GM19397 (cell line): ENCODE measurements around the gene EEF1AKMT2.
A peak's percentile ranks its signal among the peaks of the same experiment; 100 is the strongest.
"Not testable (repeated sequence)": the region's sequence is repeated elsewhere in the genome, so short reads cannot be mapped to it uniquely, and the experiment has no call there.

Source experiments
- ATAC-seq: cut with Tn5 transposase; IDR thresholded peaks from one replicate; pipeline ENCODE4 v1.9.1; 2021; ENCODE audit warnings: mild to moderate bottlenecking, moderate library complexity; ENCODE audit not compliant: unreplicated experiment

Gene EEF1AKMT2

DNA sequence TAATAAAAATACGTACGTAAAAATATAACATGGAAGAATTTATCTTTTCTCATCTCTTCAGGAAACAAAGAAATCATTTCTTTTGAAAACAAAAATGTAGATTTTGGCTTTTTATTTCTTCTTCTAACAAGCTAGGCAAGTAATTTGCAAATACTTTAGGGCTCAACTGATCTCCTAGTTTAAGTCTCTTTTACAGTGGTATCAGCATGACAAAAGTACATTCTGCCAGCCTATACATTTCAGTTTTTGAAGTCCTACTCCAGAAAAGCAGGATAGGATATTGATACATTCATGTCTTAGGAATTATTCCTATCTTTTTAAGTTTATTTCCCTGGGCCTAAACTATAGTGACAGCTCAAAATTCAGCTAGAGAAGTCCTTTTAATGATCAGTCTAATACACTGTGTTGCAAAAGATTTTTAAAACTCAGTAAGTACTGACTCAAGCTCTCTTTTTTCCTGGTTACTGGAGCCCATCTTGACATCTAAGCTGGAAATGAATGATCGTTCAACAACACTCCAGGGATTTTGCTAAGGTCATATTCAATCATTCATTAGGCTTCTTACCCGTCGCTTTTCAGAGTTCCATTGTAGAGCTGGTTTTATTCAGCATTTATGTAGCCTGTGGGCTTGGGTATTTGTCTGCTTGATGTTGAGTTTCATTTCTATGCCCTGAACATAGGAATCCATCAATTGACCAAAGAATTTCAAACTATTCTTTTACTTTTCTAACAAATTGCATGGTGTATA is 35.4 kb downstream of the EEF1AKMT2 start:
- ATAC-seq, result no peak

DNA sequence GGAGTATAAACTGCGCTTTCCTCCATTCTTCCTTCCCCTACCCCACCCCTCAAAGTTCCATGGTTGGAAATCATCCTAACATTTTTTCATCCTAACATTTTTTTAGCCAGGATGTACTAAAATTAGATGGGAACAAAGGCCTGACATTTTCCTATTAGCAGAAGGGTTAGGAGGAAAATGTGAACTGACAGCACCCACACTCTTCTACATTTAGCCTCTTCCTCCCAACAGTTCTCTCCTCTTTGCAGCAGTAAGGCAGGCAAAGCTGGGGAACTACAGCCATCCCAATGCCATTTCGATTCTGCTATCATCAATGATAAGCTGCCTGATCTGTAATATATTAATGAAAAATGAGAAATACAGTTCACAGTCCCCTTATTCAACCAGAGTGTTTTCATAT is 36.1 kb downstream of the EEF1AKMT2 start:
- ATAC-seq, result no peak

DNA sequence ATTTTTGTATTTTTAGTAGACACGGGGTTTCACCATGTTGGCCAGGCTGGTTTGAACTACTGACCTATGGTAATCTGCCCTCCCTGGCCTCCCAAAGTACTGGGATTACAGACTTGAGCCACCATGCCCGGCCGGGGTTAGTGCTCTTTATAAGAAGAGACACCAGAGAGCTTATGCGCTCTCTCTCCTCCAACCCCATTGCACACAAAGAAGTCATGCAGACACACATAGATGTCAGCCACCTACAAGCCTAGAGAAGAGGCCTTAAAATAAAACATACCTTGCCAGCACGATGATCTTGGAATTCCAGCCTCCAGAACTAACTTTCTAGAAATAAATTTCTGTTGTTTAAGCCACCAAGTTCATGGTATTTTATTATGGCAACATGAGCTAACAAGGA is 37.5 kb downstream of the EEF1AKMT2 start:
- no peak for ATAC-seq

GRCh38 chr10:124748953-124749645 is 42.6 kb downstream of the EEF1AKMT2 start:
- ATAC-seq, result no peak

DNA sequence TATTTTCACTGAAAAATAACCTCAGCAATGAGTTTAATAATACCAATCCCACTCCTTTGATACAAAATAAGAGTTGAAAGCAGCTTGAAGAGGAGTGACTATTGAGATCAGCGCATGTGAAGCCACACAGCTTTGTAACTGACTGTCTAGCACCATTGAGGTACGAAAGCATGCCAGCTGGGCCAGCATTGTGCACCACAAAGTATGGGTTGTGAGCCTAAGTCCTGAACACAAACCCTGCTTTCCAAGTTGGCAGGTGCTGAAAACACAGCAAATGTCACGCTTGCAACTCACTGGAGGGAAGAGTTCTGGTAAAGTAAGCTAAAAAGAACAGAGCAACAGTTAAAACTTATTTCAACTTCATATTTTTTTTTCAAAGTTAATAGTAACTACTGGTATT is 43.5 kb downstream of the EEF1AKMT2 start:
- ATAC-seq, result no peak

GRCh38 chr10:124747745-124748144 is 43.9 kb downstream of the EEF1AKMT2 start:
- ATAC-seq, result no peak

DNA sequence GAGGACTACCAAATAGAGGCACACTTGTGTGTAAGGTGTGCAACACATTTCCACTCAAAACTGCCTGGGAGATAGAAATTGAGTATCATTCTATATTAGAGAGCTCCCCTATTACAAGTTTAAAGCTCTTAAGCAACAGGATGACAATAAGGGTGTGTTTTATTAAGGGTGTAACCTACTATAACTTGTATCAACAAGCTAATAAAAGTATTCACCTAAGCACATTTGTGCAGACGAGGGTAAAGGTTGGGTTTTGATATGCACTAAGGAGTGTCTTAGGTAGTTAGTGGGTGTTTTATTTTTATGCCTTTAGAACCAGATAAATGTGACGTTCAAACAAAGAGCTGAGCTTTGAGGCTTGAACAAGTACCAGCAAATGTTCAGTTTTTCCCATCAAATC is 44.7 kb downstream of the EEF1AKMT2 start:
- ATAC-seq, result no peak

DNA sequence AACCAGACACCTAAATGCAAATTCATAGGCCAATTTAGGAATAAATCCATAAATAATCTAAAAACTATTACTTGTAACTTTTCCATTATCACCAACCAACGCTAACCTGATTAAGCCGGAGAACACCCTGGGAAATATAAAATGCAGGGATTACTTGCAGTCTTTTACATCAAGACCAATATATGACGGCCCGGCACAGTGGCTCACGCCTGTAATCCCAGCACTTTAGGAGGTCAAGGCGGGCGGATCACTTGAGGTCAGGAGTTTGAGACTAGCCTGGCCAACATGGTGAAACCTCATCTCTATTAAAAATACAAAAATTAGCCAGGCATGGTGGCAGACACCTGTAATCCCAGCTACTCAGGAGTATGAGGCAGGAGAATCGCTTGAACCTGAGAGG is 45.2 kb downstream of the EEF1AKMT2 start:
- not testable (repeated sequence) for ATAC-seq

GRCh38 chr10:124745673-124746072 is 46.0 kb downstream of the EEF1AKMT2 start:
- ATAC-seq, result no peak

GRCh38 chr10:124745252-124745651 is 46.4 kb downstream of the EEF1AKMT2 start:
- ATAC-seq, result no peak

DNA sequence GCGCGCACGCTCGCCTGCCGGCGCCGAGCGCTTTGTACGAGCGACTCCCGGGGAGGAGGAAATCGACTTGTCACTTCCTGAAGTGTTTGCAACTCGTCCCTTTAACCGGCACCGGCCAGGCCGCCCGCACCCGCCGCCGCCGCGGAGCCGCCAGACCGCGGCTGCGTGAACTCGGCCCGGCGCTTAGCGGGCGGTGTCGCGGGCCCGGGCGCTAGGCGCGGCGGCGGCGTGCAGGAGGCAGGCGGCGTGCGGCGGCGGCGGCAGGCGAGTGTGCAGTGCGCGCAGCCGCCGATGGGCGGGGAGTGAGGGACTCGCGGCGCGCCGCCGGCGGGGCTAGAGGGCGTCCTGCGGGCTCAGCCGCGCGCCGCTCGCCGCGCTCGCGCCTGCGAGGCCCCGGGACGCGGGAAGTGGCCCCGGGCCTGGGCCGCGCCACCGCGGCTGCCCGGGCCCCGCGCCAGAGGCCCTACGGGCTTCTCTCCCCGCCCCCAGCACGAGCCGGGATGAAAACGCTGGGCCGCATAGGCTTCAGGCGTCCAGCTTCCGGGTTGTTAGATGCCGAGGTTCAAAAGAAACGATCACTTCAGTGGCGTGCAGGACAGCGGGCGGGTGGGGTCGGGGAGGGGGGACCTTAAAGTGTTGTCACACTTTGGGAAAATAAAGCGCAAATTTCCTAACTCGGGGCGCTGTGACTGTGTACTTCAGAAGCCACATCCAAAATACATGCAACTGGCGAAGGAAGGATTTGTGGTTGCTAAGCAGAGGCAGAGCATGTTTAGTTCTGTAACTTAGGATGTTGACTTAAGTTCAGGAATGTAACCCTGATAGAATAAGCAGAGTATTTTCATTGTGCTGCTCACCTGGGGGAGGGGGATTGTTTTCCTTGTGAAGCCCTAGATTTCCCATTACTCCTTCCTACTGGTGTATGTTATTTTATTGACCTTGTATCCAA is 47.3 kb downstream of the EEF1AKMT2 start, which contains the start of gene FAM53B:
Gene FAM53B, minus strand, starts transcription at position 277 of the 949 bp plus-strand sequence. CDS start 37,665 bp downstream, outside the sequence.
- peak; percentile 67 for ATAC-seq

DNA sequence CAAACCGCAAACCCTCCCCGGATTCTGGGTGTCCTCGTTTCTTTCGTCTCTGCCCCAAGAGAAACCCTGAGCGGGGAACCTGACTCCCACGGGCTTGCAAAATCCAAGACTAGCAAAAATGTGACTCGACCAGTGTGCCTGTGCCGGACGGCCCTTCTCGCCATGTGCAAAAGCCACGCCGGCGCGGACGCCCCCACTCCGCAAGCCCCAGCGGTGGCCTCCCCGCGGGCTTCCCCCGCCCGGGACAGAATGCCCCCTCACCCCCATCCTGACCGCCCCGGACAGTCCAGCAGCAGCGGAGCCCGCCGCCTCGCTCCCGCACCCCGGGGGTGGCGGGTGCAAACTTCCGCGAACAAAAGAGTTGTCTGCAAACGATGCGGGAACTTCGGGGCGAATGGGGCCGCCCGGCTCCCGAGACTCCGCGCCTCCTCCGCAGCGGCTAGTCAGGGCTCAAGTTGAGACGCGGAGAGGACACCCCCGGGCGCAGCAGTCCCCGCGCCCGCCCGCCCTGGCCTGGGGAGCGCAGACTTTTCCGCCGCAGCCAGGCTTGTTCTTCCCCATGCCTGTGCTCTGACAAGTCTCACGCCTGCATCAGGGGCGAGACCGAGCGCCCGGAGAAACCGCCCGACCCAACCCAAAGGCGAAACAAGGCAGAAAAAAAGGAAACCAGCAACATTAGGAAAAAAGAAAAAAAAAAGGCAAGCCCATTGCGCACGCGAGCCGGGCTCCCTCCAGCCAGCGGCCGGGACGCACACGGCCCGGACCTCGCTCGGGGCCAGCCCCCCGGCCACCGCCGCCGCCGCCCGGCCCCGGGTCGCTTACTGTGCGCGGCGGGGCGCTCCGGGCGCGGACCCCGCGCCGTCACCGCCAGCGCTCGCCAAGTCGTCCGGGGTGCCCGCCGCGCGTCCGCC is 48.2 kb downstream of the EEF1AKMT2 start:
- ATAC-seq, result no peak

GRCh38 chr10:124742413-124743190 is 49.1 kb downstream of the EEF1AKMT2 start:
- no peak for ATAC-seq

- ATAC-seq, result no peak
These were observed 49.7 kb downstream of the EEF1AKMT2 start for GRCh38 chr10:124741922-124742412.

GRCh38 chr10:124741281-124741921 is 50.3 kb downstream of the EEF1AKMT2 start:
- peak; percentile 30 for ATAC-seq

DNA sequence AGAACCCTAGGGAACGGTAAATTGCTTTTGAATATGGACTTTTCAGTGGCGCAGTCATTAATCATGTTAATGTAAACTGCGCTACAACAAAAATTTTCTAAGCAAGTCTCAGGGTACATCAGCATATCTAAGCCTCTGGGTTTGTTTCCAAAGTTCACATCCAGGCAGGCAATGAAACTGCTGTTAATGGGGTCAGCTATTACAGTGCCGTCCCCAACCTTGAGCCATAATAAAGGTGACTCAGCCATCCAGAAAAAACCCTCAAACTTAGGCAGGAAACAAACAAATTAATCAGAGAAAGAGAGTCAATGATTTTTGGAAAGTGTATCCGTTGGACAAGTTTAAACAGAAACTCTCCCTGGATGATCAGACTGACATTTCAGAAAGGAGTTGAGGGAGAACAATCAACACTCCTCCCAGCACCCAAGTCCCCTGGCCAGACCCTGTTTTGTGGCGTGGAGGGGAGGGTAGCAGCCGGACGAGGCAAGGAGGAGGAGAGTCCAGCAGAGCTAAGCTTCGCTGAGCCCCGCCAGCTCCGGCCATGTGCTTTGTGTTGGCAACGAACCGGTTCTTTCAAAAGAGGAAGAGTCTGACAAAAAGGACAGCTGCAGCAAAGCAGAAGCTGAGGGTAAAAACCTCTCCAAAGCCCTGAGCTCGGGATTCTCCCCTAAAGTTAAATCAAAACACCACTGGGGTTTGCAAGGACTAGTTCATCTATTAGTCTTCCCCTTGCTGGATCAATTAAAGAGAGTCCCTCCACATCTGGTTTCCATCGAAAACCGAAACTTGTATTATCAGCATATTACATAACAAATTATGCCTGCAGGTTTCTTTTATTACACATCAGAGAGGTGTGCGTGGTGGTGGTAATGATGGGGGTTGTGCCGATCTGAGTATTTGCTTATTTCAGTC is 51.1 kb downstream of the EEF1AKMT2 start:
- peak; percentile 11 for ATAC-seq

- no peak for ATAC-seq
These were observed 51.7 kb downstream of the EEF1AKMT2 start for GRCh38 chr10:124739986-124740368.
